ENCODE results near the gene PHETA2.

DNA sequence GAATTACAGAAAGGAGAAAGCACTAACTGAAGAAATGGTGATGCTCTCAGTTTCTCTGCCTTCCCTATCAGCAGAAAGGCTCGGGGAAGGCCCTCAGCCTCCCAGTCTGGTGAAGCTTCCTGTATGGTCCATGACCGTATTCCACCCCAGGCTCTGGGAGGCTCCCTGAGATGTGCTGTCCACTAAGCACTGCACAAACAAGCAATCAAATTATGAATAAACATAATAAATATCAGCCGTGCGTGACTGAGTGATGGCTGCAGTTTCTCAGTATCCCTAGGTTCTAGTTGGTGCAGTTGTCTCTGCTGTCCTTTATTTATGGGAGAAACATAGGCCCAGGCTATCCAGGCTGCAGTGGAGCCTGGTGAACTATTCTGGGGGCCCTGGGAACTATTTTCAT is 9.1 kb downstream of the PHETA2 start:
- TF ChIP-seq, protein P1, sequence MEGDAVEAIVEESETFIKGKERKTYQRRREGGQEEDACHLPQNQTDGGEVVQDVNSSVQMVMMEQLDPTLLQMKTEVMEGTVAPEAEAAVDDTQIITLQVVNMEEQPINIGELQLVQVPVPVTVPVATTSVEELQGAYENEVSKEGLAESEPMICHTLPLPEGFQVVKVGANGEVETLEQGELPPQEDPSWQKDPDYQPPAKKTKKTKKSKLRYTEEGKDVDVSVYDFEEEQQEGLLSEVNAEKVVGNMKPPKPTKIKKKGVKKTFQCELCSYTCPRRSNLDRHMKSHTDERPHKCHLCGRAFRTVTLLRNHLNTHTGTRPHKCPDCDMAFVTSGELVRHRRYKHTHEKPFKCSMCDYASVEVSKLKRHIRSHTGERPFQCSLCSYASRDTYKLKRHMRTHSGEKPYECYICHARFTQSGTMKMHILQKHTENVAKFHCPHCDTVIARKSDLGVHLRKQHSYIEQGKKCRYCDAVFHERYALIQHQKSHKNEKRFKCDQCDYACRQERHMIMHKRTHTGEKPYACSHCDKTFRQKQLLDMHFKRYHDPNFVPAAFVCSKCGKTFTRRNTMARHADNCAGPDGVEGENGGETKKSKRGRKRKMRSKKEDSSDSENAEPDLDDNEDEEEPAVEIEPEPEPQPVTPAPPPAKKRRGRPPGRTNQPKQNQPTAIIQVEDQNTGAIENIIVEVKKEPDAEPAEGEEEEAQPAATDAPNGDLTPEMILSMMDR (conservative IDR thresholded peaks at IDR 0.05; ENCODE audit: low read depth, low read length), result no peak
- TF ChIP-seq EZH2phosphoT487 (IDR thresholded peaks at IDR 0.05; ENCODE audit: borderline replicate concordance, low read length), result no peak

Data from PC-3 (cell line).